ENCODE results near the gene ZKSCAN7.

GRCh38 chr3:44506556-44506955 is 48.4 kb upstream of the ZKSCAN7 start:
- TF ChIP-seq RAD21 (IDR thresholded peaks at IDR 0.05 in 1 of 2, conservative IDR thresholded peaks at IDR 0.05 in 1 of 2; ENCODE audit: low read depth in 2 of 2, low read length in 2 of 2) (no peak), HDAC2 (IDR thresholded peaks at IDR 0.05; ENCODE audit: borderline replicate concordance in 1 of 2, low read depth in 2 of 2, low read length in 2 of 2) (no peak)
